ENCODE measurements around the gene CD300LF. TPM values are rescaled to one million over a fixed set of nuclear protein-coding genes. Genes with fewer than 3 reads are reported as not detected.

CD300LF gene
- total RNA-seq, 1 experiment from 2014 or later: 2.4 TPM

GRCh38 chr17:74697515-74697914 lies 15.2 kb downstream of the CD300LF start:
- CTCF ChIA-PET: no interaction called here
- no peak overlapping the region for H3K4me3 Mint-ChIP-seq (ENCODE audit: unreplicated experiment)
- no peaks in the 10 kb centered on the region for H3K9me3 ChIP-seq
- H3K27me3 Mint-ChIP-seq (ENCODE audit: insufficient read depth, unreplicated experiment): no peaks in the 10 kb centered on the region
- DNase-seq: no peak
- H3K4me1 ChIP-seq: no peaks in the 10 kb centered on the region
- H3K27me3 ChIP-seq (replicated peaks; ENCODE audit: control insufficient read depth, insufficient read depth, low read length): no peaks in the 10 kb centered on the region
- no peak overlapping the region for H3K4me3 ChIP-seq (ENCODE audit: low read depth, low read length)
- no peak overlapping the region for H3K27ac Mint-ChIP-seq (ENCODE audit: unreplicated experiment)
- no peaks in the 10 kb centered on the region for H3K36me3 Mint-ChIP-seq (ENCODE audit: insufficient read depth, unreplicated experiment)
- POLR2A ChIA-PET: no interaction called here
- H3K36me3 ChIP-seq (ENCODE audit: control insufficient read depth, insufficient read depth, low read length): no peaks in the 10 kb centered on the region
- intact Hi-C loops (cut with micrococcal nuclease; ENCODE audit: unreplicated experiment): no loop called here
- no peaks in the 10 kb centered on the region for H3K9me3 Mint-ChIP-seq (ENCODE audit: unreplicated experiment)
- H3K4me1 Mint-ChIP-seq (ENCODE audit: low read depth, unreplicated experiment): no peaks in the 10 kb centered on the region
- TF ChIP-seq CTCF (IDR thresholded peaks at IDR 0.05; ENCODE audit: insufficient read depth in 1 of 2, low read depth in 1 of 2, low read length in 1 of 2, severe bottlenecking in 1 of 2, unreplicated experiment in 1 of 2): no peak
- BruUV-seq (replicated peaks): no TSS peak

- BruUV-seq (replicated peaks): no TSS peak
- intact Hi-C loops (cut with micrococcal nuclease; ENCODE audit: unreplicated experiment): no loop called here
- Histone ChIP-seq H3K4me3 (ENCODE audit: low read depth, low read length) (no peak overlapping the region), H3K36me3 (ENCODE audit: control insufficient read depth, insufficient read depth, low read length) (no peaks in the 10 kb centered on the region), H3K9me3 (no peaks in the 10 kb centered on the region), H3K4me1 (no peaks in the 10 kb centered on the region), H3K27me3 (replicated peaks; ENCODE audit: control insufficient read depth, insufficient read depth, low read length) (no peaks in the 10 kb centered on the region)
- peak in 1 of 2 experiments; percentile 19 for TF ChIP-seq CTCF (IDR thresholded peaks at IDR 0.05; ENCODE audit: insufficient read depth in 1 of 2, low read depth in 1 of 2, low read length in 1 of 2, severe bottlenecking in 1 of 2, unreplicated experiment in 1 of 2)
- no peak overlapping the region for H3K4me3 Mint-ChIP-seq (ENCODE audit: unreplicated experiment)
- no peaks in the 10 kb centered on the region for H3K27me3 Mint-ChIP-seq (ENCODE audit: insufficient read depth, unreplicated experiment)
- no peaks in the 10 kb centered on the region for H3K36me3 Mint-ChIP-seq (ENCODE audit: insufficient read depth, unreplicated experiment)
- no peaks in the 10 kb centered on the region for H3K4me1 Mint-ChIP-seq (ENCODE audit: low read depth, unreplicated experiment)
- POLR2A ChIA-PET: no interaction called here
- CTCF ChIA-PET: interaction anchor here (0.7 to 1.0 kb wide), 2 partner anchors 38 to 41 kb away, joined by 4 to 5 read pairs; no protein-coding TSS in a partner anchor
- no peaks in the 10 kb centered on the region for H3K9me3 Mint-ChIP-seq (ENCODE audit: unreplicated experiment)
- DNase-seq: no peak
- H3K27ac Mint-ChIP-seq (ENCODE audit: unreplicated experiment): no peak overlapping the region
Observed at GRCh38 chr17:74695629-74696028, 17.1 kb downstream of the CD300LF start.

- no peaks in the 10 kb centered on the region for H3K4me1 Mint-ChIP-seq (ENCODE audit: low read depth, unreplicated experiment)
- Histone ChIP-seq H3K4me1 (no peaks in the 10 kb centered on the region), H3K36me3 (ENCODE audit: control insufficient read depth, insufficient read depth, low read length) (no peaks in the 10 kb centered on the region), H3K9me3 (no peaks in the 10 kb centered on the region), H3K4me3 (ENCODE audit: low read depth, low read length) (no peak overlapping the region), H3K27me3 (replicated peaks; ENCODE audit: control insufficient read depth, insufficient read depth, low read length) (no peaks in the 10 kb centered on the region)
- H3K9me3 Mint-ChIP-seq (ENCODE audit: unreplicated experiment): no peaks in the 10 kb centered on the region
- no peaks in the 10 kb centered on the region for H3K36me3 Mint-ChIP-seq (ENCODE audit: insufficient read depth, unreplicated experiment)
- intact Hi-C loops (cut with micrococcal nuclease; ENCODE audit: unreplicated experiment): loop anchor here (5.0 kb wide), 1 partner anchor 37 kb away; no protein-coding TSS in a partner anchor
- POLR2A ChIA-PET: no interaction called here
- CTCF ChIA-PET: no interaction called here
- no peak for DNase-seq
- H3K27me3 Mint-ChIP-seq (ENCODE audit: insufficient read depth, unreplicated experiment): no peaks in the 10 kb centered on the region
- H3K4me3 Mint-ChIP-seq (ENCODE audit: unreplicated experiment): no peak overlapping the region
- no peak overlapping the region for H3K27ac Mint-ChIP-seq (ENCODE audit: unreplicated experiment)
- BruUV-seq (replicated peaks): no TSS peak
- no peak for TF ChIP-seq CTCF (IDR thresholded peaks at IDR 0.05; ENCODE audit: insufficient read depth in 1 of 2, low read depth in 1 of 2, low read length in 1 of 2, severe bottlenecking in 1 of 2, unreplicated experiment in 1 of 2)
Observed at GRCh38 chr17:74694081-74694480, 18.6 kb downstream of the CD300LF start.
